SK-N-SH (cell line): ENCODE measurements around the gene VWF.

Experiments
- CTCF ChIP-seq: fragments of 200-600 bp; sonication (generic); IDR thresholded peaks from 2 replicates; pipeline ENCODE4 v1.6.1; 2017; ENCODE audit warnings: antibody characterized with exemption, mild to moderate bottlenecking, moderate library complexity
- ELF1 ChIP-seq: IDR thresholded peaks from 2 replicates; pipeline ENCODE4 v1.4.0; 2012
- GABPA ChIP-seq: IDR thresholded peaks from 2 replicates; pipeline ENCODE4 v1.4.0; 2012; ENCODE audit warnings: low read depth, mild to moderate bottlenecking
- MXI1 ChIP-seq: IDR thresholded peaks from 2 replicates; pipeline ENCODE4 v1.6.1; 2012; ENCODE audit warnings: mild to moderate bottlenecking, low read depth, low read length, improper control_type of control experiment
- POLR2AphosphoS5 ChIP-seq: IDR thresholded peaks from 2 replicates; pipeline ENCODE4 v1.6.1; 2012; ENCODE audit warnings: low read depth, low read length
- RAD21 ChIP-seq: IDR thresholded peaks from 2 replicates; pipeline ENCODE4 v1.6.1; 2012; ENCODE audit warnings: mild to moderate bottlenecking, low read length
- TAF1 ChIP-seq: IDR thresholded peaks from 2 replicates; pipeline ENCODE4 v1.6.1; 2012; ENCODE audit warnings: low read depth, mild to moderate bottlenecking, low read length, moderate library complexity, borderline replicate concordance
- TEAD4 ChIP-seq: IDR thresholded peaks from 2 replicates; pipeline ENCODE4 v1.4.0; 2012; ENCODE audit warnings: mild to moderate bottlenecking, borderline replicate concordance; ENCODE audit not compliant: insufficient read depth
- TF ChIP-seq, protein P1 (sequence below): IDR thresholded peaks from 2 replicates; pipeline ENCODE4 v1.6.1; 2012; ENCODE audit warnings: mild to moderate bottlenecking, low read depth, low read length, moderate library complexity
- TF ChIP-seq, protein P2 (sequence below): fragments of 150-350 bp; IDR thresholded peaks from 2 replicates; pipeline ENCODE4 v1.6.1; 2016; ENCODE audit warnings: mild to moderate bottlenecking, low read depth, low read length

DNA sequence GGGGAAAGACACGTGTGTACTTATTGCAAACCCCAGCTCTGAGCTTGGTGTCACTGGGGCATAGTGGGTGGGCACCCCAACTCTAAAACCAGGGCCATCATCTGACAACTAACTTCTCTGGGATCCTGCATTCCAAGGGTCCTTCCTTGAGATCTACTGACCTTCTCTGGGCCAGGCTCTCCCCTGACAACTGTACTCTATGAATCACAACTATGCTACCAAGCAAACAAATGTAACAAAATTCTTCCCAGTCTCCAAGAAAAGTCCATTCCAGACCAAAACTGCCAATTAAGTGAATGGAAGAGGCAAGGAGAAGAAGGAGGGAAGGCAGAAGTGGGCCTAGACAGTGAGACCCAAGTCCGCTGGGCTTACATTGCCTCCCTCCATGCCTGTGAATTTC, 38.2 kb downstream of the VWF start:
- TF ChIP-seq RAD21 = no peak
- TF ChIP-seq, protein P1, sequence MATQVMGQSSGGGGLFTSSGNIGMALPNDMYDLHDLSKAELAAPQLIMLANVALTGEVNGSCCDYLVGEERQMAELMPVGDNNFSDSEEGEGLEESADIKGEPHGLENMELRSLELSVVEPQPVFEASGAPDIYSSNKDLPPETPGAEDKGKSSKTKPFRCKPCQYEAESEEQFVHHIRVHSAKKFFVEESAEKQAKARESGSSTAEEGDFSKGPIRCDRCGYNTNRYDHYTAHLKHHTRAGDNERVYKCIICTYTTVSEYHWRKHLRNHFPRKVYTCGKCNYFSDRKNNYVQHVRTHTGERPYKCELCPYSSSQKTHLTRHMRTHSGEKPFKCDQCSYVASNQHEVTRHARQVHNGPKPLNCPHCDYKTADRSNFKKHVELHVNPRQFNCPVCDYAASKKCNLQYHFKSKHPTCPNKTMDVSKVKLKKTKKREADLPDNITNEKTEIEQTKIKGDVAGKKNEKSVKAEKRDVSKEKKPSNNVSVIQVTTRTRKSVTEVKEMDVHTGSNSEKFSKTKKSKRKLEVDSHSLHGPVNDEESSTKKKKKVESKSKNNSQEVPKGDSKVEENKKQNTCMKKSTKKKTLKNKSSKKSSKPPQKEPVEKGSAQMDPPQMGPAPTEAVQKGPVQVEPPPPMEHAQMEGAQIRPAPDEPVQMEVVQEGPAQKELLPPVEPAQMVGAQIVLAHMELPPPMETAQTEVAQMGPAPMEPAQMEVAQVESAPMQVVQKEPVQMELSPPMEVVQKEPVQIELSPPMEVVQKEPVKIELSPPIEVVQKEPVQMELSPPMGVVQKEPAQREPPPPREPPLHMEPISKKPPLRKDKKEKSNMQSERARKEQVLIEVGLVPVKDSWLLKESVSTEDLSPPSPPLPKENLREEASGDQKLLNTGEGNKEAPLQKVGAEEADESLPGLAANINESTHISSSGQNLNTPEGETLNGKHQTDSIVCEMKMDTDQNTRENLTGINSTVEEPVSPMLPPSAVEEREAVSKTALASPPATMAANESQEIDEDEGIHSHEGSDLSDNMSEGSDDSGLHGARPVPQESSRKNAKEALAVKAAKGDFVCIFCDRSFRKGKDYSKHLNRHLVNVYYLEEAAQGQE = no peak
- no peak for TF ChIP-seq CTCF
- TF ChIP-seq POLR2AphosphoS5 = no peak
- no peak for TF ChIP-seq GABPA
- no peak for TF ChIP-seq ELF1
- TF ChIP-seq, protein P2, sequence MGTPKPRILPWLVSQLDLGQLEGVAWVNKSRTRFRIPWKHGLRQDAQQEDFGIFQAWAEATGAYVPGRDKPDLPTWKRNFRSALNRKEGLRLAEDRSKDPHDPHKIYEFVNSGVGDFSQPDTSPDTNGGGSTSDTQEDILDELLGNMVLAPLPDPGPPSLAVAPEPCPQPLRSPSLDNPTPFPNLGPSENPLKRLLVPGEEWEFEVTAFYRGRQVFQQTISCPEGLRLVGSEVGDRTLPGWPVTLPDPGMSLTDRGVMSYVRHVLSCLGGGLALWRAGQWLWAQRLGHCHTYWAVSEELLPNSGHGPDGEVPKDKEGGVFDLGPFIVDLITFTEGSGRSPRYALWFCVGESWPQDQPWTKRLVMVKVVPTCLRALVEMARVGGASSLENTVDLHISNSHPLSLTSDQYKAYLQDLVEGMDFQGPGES = no peak
- TF ChIP-seq MXI1 = no peak
- no peak for TF ChIP-seq TAF1
- TF ChIP-seq TEAD4 = no peak
